ENCODE measurements around the gene CTIF.

CTIF gene

GRCh38 chr18:48551100-48551499 is 12.3 kb downstream of the CTIF start:
- no peak for DNase-seq (ENCODE audit: low read depth)
- TF ChIP-seq CTCF (IDR thresholded peaks at IDR 0.05; ENCODE audit: insufficient read depth, low read depth, low read length, missing control alignments) = no peak
- H3K4me3 ChIP-seq (ENCODE audit: low read depth, low read length) = no peak overlapping the region

GRCh38 chr18:48552130-48552529 is 13.3 kb downstream of the CTIF start:
- no peak for DNase-seq (ENCODE audit: low read depth)
- no peak for TF ChIP-seq CTCF (IDR thresholded peaks at IDR 0.05; ENCODE audit: insufficient read depth, low read depth, low read length, missing control alignments)
- H3K4me3 ChIP-seq (ENCODE audit: low read depth, low read length) = no peak overlapping the region

- TF ChIP-seq CTCF (IDR thresholded peaks at IDR 0.05; ENCODE audit: insufficient read depth, low read depth, low read length, missing control alignments) = no peak
- DNase-seq (ENCODE audit: low read depth) = no peak
- no peak overlapping the region for H3K4me3 ChIP-seq (ENCODE audit: low read depth, low read length)
Measured at GRCh38 chr18:48553236-48553635, 14.4 kb downstream of the CTIF start.

- DNase-seq (ENCODE audit: low read depth) = no peak
- no peak overlapping the region for H3K4me3 ChIP-seq (ENCODE audit: low read depth, low read length)
- no peak for TF ChIP-seq CTCF (IDR thresholded peaks at IDR 0.05; ENCODE audit: insufficient read depth, low read depth, low read length, missing control alignments)
Measured at GRCh38 chr18:48554610-48555400, 16.0 kb downstream of the CTIF start.

GRCh38 chr18:48555465-48555995 is 16.7 kb downstream of the CTIF start:
- H3K4me3 ChIP-seq (ENCODE audit: low read depth, low read length) = no peak overlapping the region
- TF ChIP-seq CTCF (IDR thresholded peaks at IDR 0.05; ENCODE audit: insufficient read depth, low read depth, low read length, missing control alignments) = no peak
- no peak for DNase-seq (ENCODE audit: low read depth)

- no peak for TF ChIP-seq CTCF (IDR thresholded peaks at IDR 0.05; ENCODE audit: insufficient read depth, low read depth, low read length, missing control alignments)
- H3K4me3 ChIP-seq (ENCODE audit: low read depth, low read length) = no peak overlapping the region
- no peak for DNase-seq (ENCODE audit: low read depth)
Measured at GRCh38 chr18:48557640-48558174, 18.9 kb downstream of the CTIF start.
